OCI-LY7 (cell line): ENCODE results near the gene PITPNC1.

ENCODE experiments used
- CTCF ChIP-seq: fragments of 200-600 bp; sonication (generic); conservative IDR thresholded peaks from 2 replicates; pipeline ENCODE4 v1.5.1; 2014; ENCODE audit warnings: mild to moderate bottlenecking, antibody characterized with exemption, low read length, moderate library complexity, mixed read lengths
- EZH2phosphoT487 ChIP-seq: fragments of 200-600 bp; sonication (generic); IDR thresholded peaks from 2 replicates; pipeline ENCODE4 v1.6.1; 2018; ENCODE audit warnings: low read depth, borderline replicate concordance, mild to moderate bottlenecking, mixed run types, antibody characterized with exemption, low read length, moderate library complexity, mixed read lengths

GRCh38 chr17:67442787-67443624 is 65.9 kb downstream of the PITPNC1 start:
- TF ChIP-seq CTCF, result no peak
- TF ChIP-seq EZH2phosphoT487, result no peak
